Measurements from ENCODE around the gene SUPT20H. TPM values are rescaled to one million over a fixed set of nuclear protein-coding genes. Genes with fewer than 3 reads are reported as not detected.
A peak's percentile ranks its signal among the peaks of the same experiment; 100 is the strongest.

SUPT20H gene
- total RNA-seq, 6 experiments from 2014 or later, result 46.5 to 55.4 (median 50.2) TPM

- peaks cover 22% of the 10 kb centered on the region for H3K4me1 Mint-ChIP-seq (ENCODE audit: low read depth)
- no peaks in the 10 kb centered on the region for H3K9me3 Mint-ChIP-seq
- no peaks in the 10 kb centered on the region for H3K27me3 Mint-ChIP-seq (ENCODE audit: insufficient read depth)
- H3K27ac Mint-ChIP-seq, result peak overlapping the region; percentile 8
- peaks cover 29% of the 10 kb centered on the region for H3K36me3 Mint-ChIP-seq (ENCODE audit: low read depth)
- H3K4me3 Mint-ChIP-seq, result no peak overlapping the region
- peak; percentile 45 for DNase-seq
- TF ChIP-seq CTCF (IDR thresholded peaks at IDR 0.05), result no peak
Observed at GRCh38 chr13:36986462-36987240, 72.8 kb downstream of the SUPT20H start.

GRCh38 chr13:36981156-36981743 is 78.2 kb downstream of the SUPT20H start:
- Mint-ChIP-seq H3K36me3 (ENCODE audit: low read depth) (peaks cover 16% of the 10 kb centered on the region), H3K4me3 (no peak overlapping the region), H3K27me3 (ENCODE audit: insufficient read depth) (no peaks in the 10 kb centered on the region), H3K27ac (peak overlapping the region; percentile 77), H3K9me3 (no peaks in the 10 kb centered on the region), H3K4me1 (ENCODE audit: low read depth) (peaks cover 17% of the 10 kb centered on the region)
- DNase-seq, result peak; percentile 73
- peak; percentile 80 for TF ChIP-seq CTCF (IDR thresholded peaks at IDR 0.05)

GRCh38 chr13:36979361-36980050 is 80.0 kb downstream of the SUPT20H start:
- no peaks in the 10 kb centered on the region for H3K27me3 Mint-ChIP-seq (ENCODE audit: insufficient read depth)
- TF ChIP-seq CTCF (IDR thresholded peaks at IDR 0.05), result no peak
- peak; percentile 70 for DNase-seq
- peaks cover 9% of the 10 kb centered on the region; the same call in 1 of the 2 replicates for H3K9me3 Mint-ChIP-seq
- H3K4me3 Mint-ChIP-seq, result peak overlapping the region; percentile 52
- H3K27ac Mint-ChIP-seq, result peak overlapping the region; percentile 85
- H3K36me3 Mint-ChIP-seq (ENCODE audit: low read depth), result peaks cover 25% of the 10 kb centered on the region
- peaks cover 17% of the 10 kb centered on the region for H3K4me1 Mint-ChIP-seq (ENCODE audit: low read depth)

GRCh38 chr13:36975172-36975571 is 84.3 kb downstream of the SUPT20H start:
- Mint-ChIP-seq H3K36me3 (ENCODE audit: low read depth) (peaks cover 37% of the 10 kb centered on the region), H3K27ac (no peak overlapping the region), H3K27me3 (ENCODE audit: insufficient read depth) (no peaks in the 10 kb centered on the region), H3K4me3 (no peak overlapping the region), H3K4me1 (ENCODE audit: low read depth) (peaks cover 10% of the 10 kb centered on the region), H3K9me3 (peaks cover 9% of the 10 kb centered on the region; the same call in 1 of the 2 replicates)
- no peak for TF ChIP-seq CTCF (IDR thresholded peaks at IDR 0.05)
- DNase-seq, result no peak

GRCh38 chr13:36973621-36974295 is 85.7 kb downstream of the SUPT20H start:
- Mint-ChIP-seq H3K27ac (no peak overlapping the region), H3K4me3 (no peak overlapping the region), H3K27me3 (ENCODE audit: insufficient read depth) (no peaks in the 10 kb centered on the region), H3K36me3 (ENCODE audit: low read depth) (peaks cover 36% of the 10 kb centered on the region), H3K9me3 (peaks cover 9% of the 10 kb centered on the region; the same call in 1 of the 2 replicates), H3K4me1 (ENCODE audit: low read depth) (no peaks in the 10 kb centered on the region; the same call in 1 of the 2 replicates)
- no peak for TF ChIP-seq CTCF (IDR thresholded peaks at IDR 0.05)
- DNase-seq, result no peak
